Measurements from ENCODE around the gene ADCY10. TPM values are rescaled to one million over a fixed set of nuclear protein-coding genes. Genes with fewer than 3 reads are reported as not detected.

The ADCY10 gene
- total and polyA plus RNA-seq, 9 of the 15 experiments (the other 6 are each of a cell fraction or from before 2014, with no cell fraction given) = 0.08 to 0.86 (median 0.22) TPM

DNA sequence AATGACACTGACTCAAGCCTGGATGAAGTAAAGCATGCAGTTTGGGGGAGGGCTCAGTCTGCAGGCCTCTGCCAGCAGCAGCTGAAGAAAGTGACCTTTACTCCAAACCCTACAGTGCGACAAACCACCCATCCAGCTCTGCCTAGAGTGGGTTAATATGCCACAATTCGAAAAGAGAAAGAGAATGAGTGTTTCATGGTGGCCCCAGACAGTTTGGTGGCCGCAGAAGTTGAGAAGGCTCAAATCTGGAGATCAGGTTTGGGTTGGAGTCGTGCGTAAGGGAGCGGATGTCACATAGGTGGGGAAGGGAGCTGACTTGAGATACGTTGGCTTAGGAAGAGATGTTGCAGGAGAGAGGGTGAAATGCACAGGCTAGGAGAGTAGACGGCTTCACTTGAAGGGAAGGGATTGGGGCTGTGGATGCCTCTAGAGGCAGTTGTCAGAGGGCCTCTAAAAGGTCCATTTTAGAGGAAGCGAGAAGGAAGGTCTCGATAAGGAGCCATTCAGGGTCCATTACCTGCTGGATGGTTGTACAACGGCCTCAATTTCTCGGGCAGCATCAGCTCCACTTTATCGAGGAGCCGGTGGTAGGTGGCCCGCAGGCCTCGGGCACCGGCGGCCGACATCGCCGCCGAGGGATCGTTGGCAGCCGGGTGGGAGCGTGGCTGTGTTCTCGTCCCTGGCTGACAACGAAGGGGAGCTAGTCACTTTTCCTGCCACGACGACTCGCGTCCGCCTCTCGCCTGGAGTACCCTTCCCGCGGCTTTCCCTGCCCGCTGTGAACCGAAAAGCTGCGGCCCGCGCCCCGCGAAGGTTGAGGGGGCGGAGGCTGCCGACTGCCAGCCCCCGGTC lies 21.5 kb upstream of the ADCY10 start (continued):
- TF ChIP-seq RUNX1 (IDR thresholded peaks at IDR 0.05; ENCODE audit: low read depth) = no peak
- no peak for TF ChIP-seq IRF2 (CRISPR knock-in tag; IDR thresholded peaks at IDR 0.05)
- 0 out of 2 replicates have a peak, but pooled peaks have one; percentile 35 for TF ChIP-seq SMARCE1 (IDR thresholded peaks at IDR 0.05)
- no peak for TF ChIP-seq ILK (tag; IDR thresholded peaks at IDR 0.05; ENCODE audit: borderline replicate concordance, low read depth)
- TF ChIP-seq TEAD1 (CRISPR knock-in tag; IDR thresholded peaks at IDR 0.05) = no peak; a peak in 1 of 4 replicates
- no peak for TF ChIP-seq DACH1 (IDR thresholded peaks at IDR 0.05; ENCODE audit: partially characterized antibody)
- TF ChIP-seq, protein P1, sequence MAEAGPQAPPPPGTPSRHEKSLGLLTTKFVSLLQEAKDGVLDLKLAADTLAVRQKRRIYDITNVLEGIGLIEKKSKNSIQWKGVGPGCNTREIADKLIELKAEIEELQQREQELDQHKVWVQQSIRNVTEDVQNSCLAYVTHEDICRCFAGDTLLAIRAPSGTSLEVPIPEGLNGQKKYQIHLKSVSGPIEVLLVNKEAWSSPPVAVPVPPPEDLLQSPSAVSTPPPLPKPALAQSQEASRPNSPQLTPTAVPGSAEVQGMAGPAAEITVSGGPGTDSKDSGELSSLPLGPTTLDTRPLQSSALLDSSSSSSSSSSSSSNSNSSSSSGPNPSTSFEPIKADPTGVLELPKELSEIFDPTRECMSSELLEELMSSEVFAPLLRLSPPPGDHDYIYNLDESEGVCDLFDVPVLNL (CRISPR knock-in tag; IDR thresholded peaks at IDR 0.05; ENCODE audit: low read depth) = 0 out of 2 replicates have a peak, but pooled peaks have one; percentile 10
- no peak for TF ChIP-seq ZNF133 (CRISPR knock-in tag; IDR thresholded peaks at IDR 0.05)
- no peak for TF ChIP-seq GATA2 (CRISPR knock-in tag; IDR thresholded peaks at IDR 0.05)
- TF ChIP-seq KDM4B (IDR thresholded peaks at IDR 0.05; ENCODE audit: borderline replicate concordance in 2 of 2, low read depth in 1 of 2) = 0 out of 4 replicates have a peak, but pooled peaks of 1 of the 2 experiments have one; percentile 62
- peak; percentile 48 for TF ChIP-seq SMARCA4 (IDR thresholded peaks at IDR 0.05)
- no peak for TF ChIP-seq KAT8 (IDR thresholded peaks at IDR 0.05; ENCODE audit: low read depth)
- no peak for TF ChIP-seq BCOR (IDR thresholded peaks at IDR 0.05)
- TF ChIP-seq STAT5A (IDR thresholded peaks at IDR 0.05; ENCODE audit: borderline replicate concordance, low read length) = no peak
- peak; percentile 89; the same call in 1 of the 2 replicates for TF ChIP-seq GATAD2A (IDR thresholded peaks at IDR 0.05)
- TF ChIP-seq, protein P2, sequence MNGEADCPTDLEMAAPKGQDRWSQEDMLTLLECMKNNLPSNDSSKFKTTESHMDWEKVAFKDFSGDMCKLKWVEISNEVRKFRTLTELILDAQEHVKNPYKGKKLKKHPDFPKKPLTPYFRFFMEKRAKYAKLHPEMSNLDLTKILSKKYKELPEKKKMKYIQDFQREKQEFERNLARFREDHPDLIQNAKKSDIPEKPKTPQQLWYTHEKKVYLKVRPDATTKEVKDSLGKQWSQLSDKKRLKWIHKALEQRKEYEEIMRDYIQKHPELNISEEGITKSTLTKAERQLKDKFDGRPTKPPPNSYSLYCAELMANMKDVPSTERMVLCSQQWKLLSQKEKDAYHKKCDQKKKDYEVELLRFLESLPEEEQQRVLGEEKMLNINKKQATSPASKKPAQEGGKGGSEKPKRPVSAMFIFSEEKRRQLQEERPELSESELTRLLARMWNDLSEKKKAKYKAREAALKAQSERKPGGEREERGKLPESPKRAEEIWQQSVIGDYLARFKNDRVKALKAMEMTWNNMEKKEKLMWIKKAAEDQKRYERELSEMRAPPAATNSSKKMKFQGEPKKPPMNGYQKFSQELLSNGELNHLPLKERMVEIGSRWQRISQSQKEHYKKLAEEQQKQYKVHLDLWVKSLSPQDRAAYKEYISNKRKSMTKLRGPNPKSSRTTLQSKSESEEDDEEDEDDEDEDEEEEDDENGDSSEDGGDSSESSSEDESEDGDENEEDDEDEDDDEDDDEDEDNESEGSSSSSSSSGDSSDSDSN (IDR thresholded peaks at IDR 0.05; ENCODE audit: borderline replicate concordance in 1 of 2, low read depth in 2 of 2, low read length in 2 of 2) = 0 out of 4 replicates have a peak, but pooled peaks of 1 of the 2 experiments have one; percentile 59
- TF ChIP-seq ZBTB17 (CRISPR knock-in tag; IDR thresholded peaks at IDR 0.05) = peak; percentile 66; the same call in 1 of the 2 replicates
- TF ChIP-seq, protein P3, sequence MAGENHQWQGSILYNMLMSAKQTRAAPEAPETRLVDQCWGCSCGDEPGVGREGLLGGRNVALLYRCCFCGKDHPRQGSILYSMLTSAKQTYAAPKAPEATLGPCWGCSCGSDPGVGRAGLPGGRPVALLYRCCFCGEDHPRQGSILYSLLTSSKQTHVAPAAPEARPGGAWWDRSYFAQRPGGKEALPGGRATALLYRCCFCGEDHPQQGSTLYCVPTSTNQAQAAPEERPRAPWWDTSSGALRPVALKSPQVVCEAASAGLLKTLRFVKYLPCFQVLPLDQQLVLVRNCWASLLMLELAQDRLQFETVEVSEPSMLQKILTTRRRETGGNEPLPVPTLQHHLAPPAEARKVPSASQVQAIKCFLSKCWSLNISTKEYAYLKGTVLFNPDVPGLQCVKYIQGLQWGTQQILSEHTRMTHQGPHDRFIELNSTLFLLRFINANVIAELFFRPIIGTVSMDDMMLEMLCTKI (IDR thresholded peaks at IDR 0.05; ENCODE audit: partially characterized antibody) = no peak
- no peak; the same call in 1 of the 2 replicates for TF ChIP-seq ZSCAN29 (IDR thresholded peaks at IDR 0.05)
- TF ChIP-seq, protein P4, sequence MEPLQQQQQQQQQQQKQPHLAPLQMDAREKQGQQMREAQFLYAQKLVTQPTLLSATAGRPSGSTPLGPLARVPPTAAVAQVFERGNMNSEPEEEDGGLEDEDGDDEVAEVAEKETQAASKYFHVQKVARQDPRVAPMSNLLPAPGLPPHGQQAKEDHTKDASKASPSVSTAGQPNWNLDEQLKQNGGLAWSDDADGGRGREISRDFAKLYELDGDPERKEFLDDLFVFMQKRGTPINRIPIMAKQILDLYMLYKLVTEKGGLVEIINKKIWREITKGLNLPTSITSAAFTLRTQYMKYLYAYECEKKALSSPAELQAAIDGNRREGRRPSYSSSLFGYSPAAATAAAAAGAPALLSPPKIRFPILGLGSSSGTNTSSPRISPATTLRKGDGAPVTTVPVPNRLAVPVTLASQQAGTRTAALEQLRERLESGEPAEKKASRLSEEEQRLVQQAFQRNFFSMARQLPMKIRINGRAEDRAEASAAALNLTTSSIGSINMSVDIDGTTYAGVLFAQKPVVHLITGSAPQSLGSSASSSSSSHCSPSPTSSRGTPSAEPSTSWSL (CRISPR knock-in tag; IDR thresholded peaks at IDR 0.05; ENCODE audit: borderline replicate concordance) = peak; percentile 82; the same call in 1 of the 2 replicates
- no peak for TF ChIP-seq POU5F1 (IDR thresholded peaks at IDR 0.05; ENCODE audit: borderline replicate concordance, low read depth, low read length, partially characterized antibody)
